Activated naive CD8-positive, alpha-beta T cell treated with anti-CD3 and anti-CD28 coated beads, Interleukin-2, amount 50 U/mL, for 16 hours (primary cell): ENCODE data around the gene POLR1C.
A peak's percentile ranks its signal among the peaks of the same experiment; 100 is the strongest.
"Not testable (repeated sequence)": the region's sequence is repeated elsewhere in the genome, so short reads cannot be mapped to it uniquely, and the experiment has no call there.

Experiments used
- DNase-seq: peaks from one replicate; pipeline ENCODE4 v3.0.0-alpha.2; 2020; ENCODE audit warnings: low read depth, low spot score

POLR1C gene, protein sequence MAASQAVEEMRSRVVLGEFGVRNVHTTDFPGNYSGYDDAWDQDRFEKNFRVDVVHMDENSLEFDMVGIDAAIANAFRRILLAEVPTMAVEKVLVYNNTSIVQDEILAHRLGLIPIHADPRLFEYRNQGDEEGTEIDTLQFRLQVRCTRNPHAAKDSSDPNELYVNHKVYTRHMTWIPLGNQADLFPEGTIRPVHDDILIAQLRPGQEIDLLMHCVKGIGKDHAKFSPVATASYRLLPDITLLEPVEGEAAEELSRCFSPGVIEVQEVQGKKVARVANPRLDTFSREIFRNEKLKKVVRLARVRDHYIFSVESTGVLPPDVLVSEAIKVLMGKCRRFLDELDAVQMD

GRCh38 chr6:43516697-43517504 lies at the start of gene POLR1C, which contains the start of gene YIPF3:
TSS of gene POLR1C (plus strand) at chr6:43517089. CDS start at chr6:43517110, 21 bp downstream.
TSS of gene YIPF3 (minus strand) at chr6:43516926. CDS start at chr6:43516807, 119 bp downstream.
- peak; percentile 93 for DNase-seq

GRCh38 chr6:43467265-43467664 lies 49.6 kb upstream of the POLR1C start:
- DNase-seq = not testable (repeated sequence)

GRCh38 chr6:43467752-43468151 lies 49.1 kb upstream of the POLR1C start:
- DNase-seq = no peak

GRCh38 chr6:43468240-43468639 lies 48.6 kb upstream of the POLR1C start:
- DNase-seq = no peak

DNA sequence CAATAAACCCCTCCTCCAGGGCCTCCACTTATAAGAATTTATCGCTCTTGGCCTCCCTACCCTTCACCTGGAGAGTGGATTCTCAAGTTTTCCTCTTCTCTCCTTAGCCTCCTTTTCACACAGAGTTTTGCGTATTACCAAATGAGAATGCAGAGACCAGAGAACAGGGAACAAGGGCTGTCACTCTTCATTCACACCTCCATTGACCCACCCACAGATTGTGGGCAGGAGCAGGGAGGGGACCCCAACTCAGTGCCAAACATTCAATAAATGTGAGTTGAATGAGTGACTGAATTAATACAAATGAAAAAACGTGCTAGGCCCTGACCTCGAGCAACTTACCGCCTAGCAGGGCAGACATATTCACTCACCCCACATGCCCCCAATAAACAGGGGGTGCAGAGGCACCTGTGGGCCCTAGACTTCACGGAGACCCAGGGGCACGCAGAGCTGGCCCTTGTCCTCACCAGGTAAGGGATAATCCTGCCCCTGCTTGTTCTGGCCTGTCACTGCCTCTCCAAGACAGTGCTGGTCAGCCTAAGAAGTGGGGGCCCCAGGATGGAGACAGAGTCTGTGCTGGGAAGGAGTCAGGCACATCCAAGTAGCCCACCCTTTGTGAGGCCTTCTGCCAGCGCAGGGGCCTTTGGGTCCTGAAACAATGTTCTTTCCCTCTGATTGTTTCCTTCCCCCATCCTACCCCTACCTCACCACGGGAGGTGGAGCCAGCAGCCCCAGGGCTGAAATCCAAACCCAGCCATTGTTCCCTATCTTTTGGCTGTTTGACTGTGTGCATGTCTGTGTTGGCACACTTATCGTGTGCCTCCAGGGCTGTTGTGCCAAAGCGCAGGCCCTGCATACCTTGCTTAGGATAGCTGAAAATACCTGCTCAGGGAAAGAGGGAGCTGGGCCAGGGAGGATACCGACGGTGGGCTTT lies 47.9 kb upstream of the POLR1C start:
- DNase-seq = no peak

DNA sequence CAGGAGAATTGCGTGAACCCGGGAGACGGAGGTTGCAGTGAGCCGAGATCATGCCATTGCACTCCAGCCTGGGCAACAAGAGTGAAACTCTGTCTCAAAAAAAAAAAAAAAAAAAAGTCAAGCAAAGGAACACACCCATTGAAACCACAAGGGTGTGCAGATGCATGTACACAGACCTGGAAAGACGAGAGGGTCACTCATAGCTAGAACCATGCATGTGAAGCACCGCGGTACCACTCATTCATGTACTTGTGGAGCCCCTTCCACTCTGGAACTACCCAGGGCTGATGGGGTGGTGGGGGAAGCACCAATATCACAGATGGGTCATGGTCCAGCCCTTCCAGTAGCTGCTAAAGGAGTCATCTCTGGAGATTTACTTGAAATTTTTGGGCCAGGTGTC lies 46.9 kb upstream of the POLR1C start:
- DNase-seq = no peak

- no peak for DNase-seq
Measured at GRCh38 chr6:43471399-43471798, 45.5 kb upstream of the POLR1C start.

- DNase-seq = no peak
Measured at GRCh38 chr6:43472515-43472914, 44.4 kb upstream of the POLR1C start.

- no peak for DNase-seq
Measured at GRCh38 chr6:43475516-43475915, 41.4 kb upstream of the POLR1C start.

- DNase-seq = no peak
Measured at GRCh38 chr6:43476746-43477145, 40.1 kb upstream of the POLR1C start.

- peak; percentile 95 for DNase-seq
Measured at GRCh38 chr6:43477235-43478007, 39.5 kb upstream of the POLR1C start, which contains the start of gene TJAP1. TSS of gene TJAP1 (plus strand) at chr6:43477570. CDS start at chr6:43499002, 21,432 bp downstream.

DNA sequence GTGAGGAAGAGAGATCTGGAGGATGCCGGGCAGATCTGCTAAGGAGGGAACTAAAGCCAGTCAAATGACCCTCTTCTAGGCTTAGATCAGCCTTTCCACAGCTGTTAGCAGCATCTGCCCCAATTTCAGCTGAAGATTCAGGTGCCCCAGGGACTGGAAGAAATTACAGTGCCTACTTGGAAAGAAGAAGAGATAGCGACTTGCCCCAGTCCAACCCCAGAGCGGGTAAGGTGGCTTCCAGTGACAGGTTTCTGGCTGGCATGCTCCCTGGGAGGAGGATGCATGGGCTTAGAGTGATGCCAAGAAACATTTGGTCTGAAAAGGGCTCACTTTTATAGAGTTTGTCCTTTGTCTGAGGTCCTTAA lies 38.9 kb upstream of the POLR1C start:
- no peak for DNase-seq

DNA sequence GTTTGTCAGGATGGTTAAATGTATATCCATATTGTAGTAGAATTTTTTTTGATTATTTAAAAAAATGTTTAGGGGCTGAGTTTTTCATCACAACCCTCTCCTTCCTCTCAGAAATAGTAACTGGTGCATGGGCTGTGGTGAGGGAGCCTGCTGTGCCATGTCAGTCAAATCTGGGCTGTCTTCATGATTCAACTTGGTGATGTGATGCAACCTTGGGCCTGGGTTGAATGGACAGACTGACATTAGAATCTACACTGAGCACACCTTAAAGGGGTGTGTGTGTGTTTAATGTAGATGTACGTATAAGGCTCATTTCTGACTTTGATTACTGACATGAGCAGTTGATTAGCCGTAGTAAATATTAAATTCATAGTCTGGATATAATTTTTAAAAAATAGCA lies 35.8 kb upstream of the POLR1C start:
- no peak for DNase-seq

GRCh38 chr6:43481591-43482236 lies 35.2 kb upstream of the POLR1C start:
- DNase-seq = no peak

DNA sequence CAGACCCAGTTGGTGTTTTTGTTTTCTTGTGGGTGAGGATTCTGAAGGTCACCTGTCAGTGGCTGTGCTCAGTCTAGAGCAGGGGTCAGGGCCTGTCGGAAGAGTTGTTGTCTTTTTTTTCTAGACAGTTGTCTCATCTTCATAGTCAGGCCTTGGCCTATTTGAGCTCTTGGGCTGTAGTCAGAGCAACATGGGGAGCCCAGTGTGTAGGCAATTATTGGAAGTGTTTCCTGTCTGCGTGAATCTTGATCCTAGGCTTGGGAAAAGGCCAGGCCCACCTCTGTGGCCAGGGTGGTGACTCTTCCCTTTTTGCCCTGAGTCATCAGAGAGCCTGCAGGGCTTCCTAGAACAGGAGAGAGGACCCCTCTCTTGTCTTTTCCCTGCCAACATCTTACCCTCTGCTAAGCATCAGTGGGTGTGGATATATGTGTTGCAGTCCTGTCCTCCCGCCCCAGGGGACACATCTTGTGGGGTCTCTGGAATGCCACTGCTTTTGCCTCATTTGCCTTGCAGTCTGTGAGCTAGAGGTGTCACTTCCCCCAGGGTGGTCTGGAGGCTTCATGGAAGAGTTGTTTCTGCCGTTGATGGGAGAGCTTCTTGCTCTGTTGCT lies 28.1 kb upstream of the POLR1C start:
- no peak for DNase-seq

- no peak for DNase-seq
Measured at GRCh38 chr6:43489277-43490072, 27.4 kb upstream of the POLR1C start.

- DNase-seq = no peak
Measured at GRCh38 chr6:43490523-43490939, 26.4 kb upstream of the POLR1C start.

DNA sequence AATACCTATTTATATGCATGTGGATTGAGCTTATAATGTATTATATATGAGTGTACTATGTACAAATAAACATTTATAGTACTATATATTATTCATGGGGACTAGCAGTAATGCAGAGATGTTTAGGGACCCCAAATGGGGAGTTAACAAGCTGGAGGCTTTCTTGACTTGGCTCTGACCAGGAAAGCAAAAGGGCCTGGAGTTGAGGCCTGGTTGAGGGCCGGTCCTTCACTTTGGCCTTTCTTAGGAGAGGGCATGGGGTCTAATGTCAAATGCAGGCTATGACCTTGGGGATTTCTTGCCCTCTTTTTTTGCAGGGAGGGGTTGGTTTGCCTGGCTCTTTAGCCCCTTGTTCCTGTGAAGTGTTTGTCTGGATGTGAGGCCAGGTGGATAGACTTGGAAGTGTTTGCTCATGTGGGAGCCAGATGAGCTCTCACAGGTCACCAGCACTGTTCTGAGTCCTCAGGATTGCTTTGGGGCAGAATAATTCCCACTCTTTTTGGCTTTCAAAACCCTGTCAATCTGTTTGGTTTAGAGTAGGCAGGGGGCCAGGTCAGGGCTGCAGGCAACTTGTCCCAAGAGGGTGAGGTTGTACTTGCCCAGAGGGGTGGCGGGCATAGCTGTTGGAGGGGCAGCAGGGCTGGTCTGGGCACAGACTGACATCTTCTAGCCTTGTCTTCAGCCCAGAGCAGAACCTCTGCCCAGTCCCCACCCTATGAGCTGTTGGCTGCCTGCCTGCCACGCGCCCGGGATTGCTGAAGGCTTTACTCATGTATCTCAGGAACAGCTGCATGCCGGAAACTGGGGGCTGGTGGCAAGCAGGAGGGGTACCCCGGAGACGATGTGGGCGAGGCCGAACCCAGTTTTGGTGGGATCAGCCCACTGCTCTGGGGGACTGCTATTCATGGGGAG lies 24.9 kb upstream of the POLR1C start:
- DNase-seq = no peak
